K562 (cell line): Measurements from ENCODE around the gene SCAF11. TPM values are rescaled to one million over a fixed set of nuclear protein-coding genes. Genes with fewer than 3 reads are reported as not detected.

Source experiments
- AFF4 ChIP-seq: sonication (generic); formaldehyde crosslinking; IDR thresholded peaks from 2 replicates; pipeline ENCODE4 v1.8.0; 2023; ENCODE audit warnings: mild to moderate bottlenecking, missing genetic modification reagents
- CHCHD3 ChIP-seq: fragments of 250-450 bp; sonication (Bioruptor Pico); IDR thresholded peaks from 2 replicates; pipeline ENCODE4 v2.1.2; 2022; ENCODE audit warnings: mild to moderate bottlenecking
- CREB3 ChIP-seq: fragments of 450-650 bp; conservative IDR thresholded peaks from 2 replicates; pipeline ENCODE4 v1.6.1; 2016; ENCODE audit warnings: missing genetic modification characterization, low read depth, mild to moderate bottlenecking, missing compliant biosample characterization, moderate library complexity
- FOXP1 ChIP-seq: sonication (generic); formaldehyde crosslinking; IDR thresholded peaks from 2 replicates; pipeline ENCODE4 v1.8.0; 2022; ENCODE audit warnings: mild to moderate bottlenecking, missing genetic modification reagents
- HMBOX1 ChIP-seq: sonication (generic); IDR thresholded peaks from 2 replicates; pipeline ENCODE4 v1.6.1; 2016
- PATZ1 ChIP-seq: fragments of 250-450 bp; sonication (Bioruptor Pico); IDR thresholded peaks from 2 replicates; pipeline ENCODE4 v1.5.0; 2020; ENCODE audit warnings: mild to moderate bottlenecking, borderline replicate concordance
- RBM14 ChIP-seq: fragments of 200-400 bp; formaldehyde crosslinking; IDR thresholded peaks from 2 replicates; pipeline ENCODE4 v1.6.1; 2018; ENCODE audit warnings: low read depth, mild to moderate bottlenecking, low read length, moderate library complexity, borderline replicate concordance; ENCODE audit not compliant: insufficient read depth
- RBM34 ChIP-seq: fragments of 200-400 bp; formaldehyde crosslinking; IDR thresholded peaks from 2 replicates; pipeline ENCODE4 v1.6.1; 2018; ENCODE audit warnings: low read length, borderline replicate concordance; ENCODE audit not compliant: insufficient read depth
- SIRT6 ChIP-seq: IDR thresholded peaks from one replicate; pipeline ENCODE4 v1.6.1; 2012; ENCODE audit warnings: low read depth, mild to moderate bottlenecking, control low read depth, inconsistent platforms, low read length, moderate library complexity
- TCF7L2 ChIP-seq: fragments of 150-350 bp; IDR thresholded peaks from 2 replicates; pipeline ENCODE4 v1.6.1; 2016; ENCODE audit warnings: low read depth, mild to moderate bottlenecking, low read length, moderate library complexity
- ZBTB2 ChIP-seq: fragments of 450-650 bp; IDR thresholded peaks from 2 replicates; pipeline ENCODE4 v1.6.1; 2016; ENCODE audit warnings: antibody characterized with exemption
- ZNF224 ChIP-seq: sonication (generic); formaldehyde crosslinking; IDR thresholded peaks from 2 replicates; pipeline ENCODE4 v1.8.0; 2022; ENCODE audit warnings: mild to moderate bottlenecking, missing genetic modification reagents
- ZNF561 ChIP-seq: fragments of 450-650 bp; formaldehyde crosslinking; conservative IDR thresholded peaks from 2 replicates; pipeline ENCODE4 v1.4.0; 2020; ENCODE audit warnings: mild to moderate bottlenecking, moderate library complexity
- ZNF707 ChIP-seq: fragments of 250-450 bp; sonication (Bioruptor Pico); conservative IDR thresholded peaks from 2 replicates; pipeline ENCODE4 v1.8.0; 2022; ENCODE audit warnings: inconsistent platforms, mild to moderate bottlenecking, moderate library complexity
- polyA plus RNA-seq, 8 experiments: library from polyadenylated mRNA; depleted of rRNA in 4 of 8; stranded (reverse) in 5 of 8; unstranded in 3 of 8; fragments of >200 nt; fragmentation: Nextera tagmentation in 2 of 8; fragmentation: Illumina TruSeq in 1 of 8; extraction: Ambion mirVana in 2 of 8; extraction: Trizol in 1 of 8; gene quantifications; 2 replicates each; pipeline versions ENCODE4 v1.2.1 to v1.2.3, GENCODE V29; 2011 to 2014; ENCODE audit warnings: inconsistent platforms in 1 of 8, missing spikeins in 1 of 8
- total RNA-seq, 7 experiments: library from RNA; depleted of rRNA in 6 of 7; stranded (reverse); fragments of >200 nt in 6 of 7; fragmentation: Illumina TruSeq in 2 of 7; extraction: Trizol in 2 of 7; gene quantifications; 2 replicates each; pipeline versions ENCODE4 v1.2.1 to v1.2.3, GENCODE V29; 2011 to 2021; ENCODE audit warnings: low replicate concordance in 1 of 7

SCAF11 gene
- total and polyA plus RNA-seq, 9 of the 15 experiments (the other 6 are each of a cell fraction or from before 2014, with no cell fraction given): 30.4 to 119 (median 80.0) TPM

GRCh38 chr12:45991284-45992249 is 1.2 kb upstream of the SCAF11 start (continued):
- TF ChIP-seq CREB3 (tag) (no peak), PATZ1 (CRISPR knock-in tag) (0 out of 2 replicates have a peak, but pooled peaks have one; percentile 25), AFF4 (CRISPR knock-in tag) (peak; percentile 76; the same call in 1 of the 2 replicates), ZBTB2 (peak; percentile 89), SIRT6 (no peak), HMBOX1 (peak; percentile 59; the same call in 1 of the 2 replicates), CHCHD3 (CRISPR knock-in tag) (no peak), ZNF707 (no peak), FOXP1 (CRISPR knock-in tag) (0 out of 2 replicates have a peak, but pooled peaks have one; percentile 46), RBM14 (no peak), ZNF224 (CRISPR knock-in tag) (no peak), TCF7L2 (no peak), ZNF561 (CRISPR knock-in tag) (no peak), RBM34 (no peak)
